Ectodermal cell (in vitro differentiated cells): ENCODE results near the gene CD160.

Experiments
- H3K27ac ChIP-seq: 2 replicates; pipeline ENCODE4 v1.7.0; 2013; ENCODE audit warnings: mild to moderate bottlenecking, low read depth, low read length; ENCODE audit not compliant: insufficient read depth, poor library complexity, severe bottlenecking
- H3K27me3 ChIP-seq: 2 replicates; pipeline ENCODE4 v1.7.0; 2013; ENCODE audit warnings: mild to moderate bottlenecking, low read length; ENCODE audit not compliant: insufficient read depth, control insufficient read depth, poor library complexity, severe bottlenecking
- H3K36me3 ChIP-seq: one replicate; pipeline ENCODE4 v1.7.0; 2013; ENCODE audit warnings: low read length; ENCODE audit not compliant: control insufficient read depth, insufficient read depth
- H3K4me1 ChIP-seq: one replicate; pipeline ENCODE4 v1.7.0; 2013; ENCODE audit warnings: low read length; ENCODE audit not compliant: control insufficient read depth, insufficient read depth
- H3K4me3 ChIP-seq: 2 replicates; pipeline ENCODE4 v1.7.0; 2013; ENCODE audit warnings: low read depth, low read length, control low read depth; ENCODE audit not compliant: insufficient read depth
- H3K9me3 ChIP-seq: 2 replicates; pipeline ENCODE4 v1.7.0; 2013; ENCODE audit warnings: mild to moderate bottlenecking, low read length, moderate library complexity; ENCODE audit not compliant: control insufficient read depth
- WGBS, 2 experiments: methylation state at CpG; one replicate each; pipeline ENCODE4 v1.1.7; 2013; ENCODE audit warnings: missing lambda C conversion rate in 2 of 2; 5-methylcytosine and 5-hydroxymethylcytosine counted together

CD160 gene

DNA sequence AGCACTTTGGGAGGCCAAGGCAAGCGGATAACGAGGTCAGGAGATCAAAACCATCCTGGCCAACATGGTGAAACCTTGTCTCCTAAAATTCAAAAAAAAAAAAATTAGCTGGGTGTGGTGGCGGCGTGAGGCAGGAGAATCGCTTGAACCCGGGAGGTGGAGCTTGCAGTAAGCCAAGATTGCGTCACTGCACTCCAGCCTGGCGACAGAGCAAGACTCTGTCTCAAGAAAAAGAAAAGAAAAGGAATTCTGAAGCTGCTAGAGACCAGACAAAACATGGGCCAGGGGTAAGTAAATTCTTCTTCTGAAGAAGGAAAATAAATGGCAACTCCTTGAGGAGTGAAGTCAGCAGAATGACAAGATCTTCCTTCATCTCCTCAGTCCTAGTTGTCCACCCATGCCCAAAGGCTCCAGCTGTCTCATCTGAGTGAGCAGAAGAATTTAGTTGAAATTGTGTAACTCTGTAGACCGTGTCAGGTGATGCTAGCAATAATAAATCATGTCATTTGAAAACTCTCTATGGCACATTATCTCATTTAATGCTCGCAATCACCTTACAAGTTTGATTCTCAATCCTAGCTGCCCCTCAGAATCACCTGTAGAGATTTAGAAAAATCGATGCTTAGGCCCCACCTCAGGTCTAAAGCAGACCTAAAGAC, 26.4 kb upstream of the CD160 start:
- no peaks in the 10 kb centered on the region for H3K36me3 ChIP-seq
- H3K27ac ChIP-seq = no peak overlapping the region
- no peak overlapping the region for H3K4me3 ChIP-seq
- no peaks in the 10 kb centered on the region for H3K4me1 ChIP-seq
- 91 to 96% methylated on average over 11 of the region's 11 CpGs for WGBS, 2 experiments
- no peaks in the 10 kb centered on the region for H3K9me3 ChIP-seq
- no peaks in the 10 kb centered on the region for H3K27me3 ChIP-seq

DNA sequence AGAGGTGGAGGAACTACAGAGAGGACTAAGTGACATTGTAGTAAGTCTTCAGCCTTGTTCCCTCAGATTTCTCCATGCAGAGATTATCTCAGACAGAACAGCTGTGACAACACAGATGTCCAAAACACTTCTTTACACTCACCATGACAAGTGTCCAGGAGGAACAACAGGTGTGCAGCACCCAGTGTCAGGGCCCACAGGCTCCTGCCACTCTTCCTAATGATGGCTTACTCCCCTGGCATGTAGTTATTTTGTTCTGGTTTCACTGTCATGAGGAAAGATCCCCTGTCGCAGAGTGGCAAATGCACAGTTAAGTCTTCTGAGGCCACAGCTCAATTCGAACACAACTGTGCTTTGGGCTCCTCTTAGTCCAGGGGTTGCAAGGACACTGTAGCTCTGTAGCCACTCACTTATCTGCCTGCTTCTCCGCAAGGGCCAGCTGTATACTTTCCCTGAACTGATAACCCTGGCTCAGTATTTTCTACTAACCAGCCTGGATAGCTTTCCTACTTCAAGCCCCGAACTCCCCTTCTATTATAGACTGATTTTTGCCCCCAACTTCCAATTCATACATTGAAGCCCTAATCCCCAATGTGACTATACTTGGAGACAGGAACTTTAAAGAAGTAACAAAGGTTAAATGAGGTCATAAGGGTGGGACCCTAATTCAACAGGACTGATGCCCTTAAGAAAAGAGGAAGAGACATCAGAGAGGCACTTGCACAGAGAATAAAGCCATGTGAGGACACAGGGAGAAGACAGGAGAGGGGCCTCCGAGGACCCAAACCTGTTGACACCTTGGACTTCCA, 23.3 kb upstream of the CD160 start:
- Histone ChIP-seq H3K27me3 (no peaks in the 10 kb centered on the region), H3K36me3 (no peaks in the 10 kb centered on the region), H3K9me3 (no peaks in the 10 kb centered on the region), H3K27ac (no peak overlapping the region), H3K4me1 (no peaks in the 10 kb centered on the region), H3K4me3 (no peak overlapping the region)
- WGBS, 2 experiments = 89 to 90% methylated on average over 5 of the region's 5 CpGs

DNA sequence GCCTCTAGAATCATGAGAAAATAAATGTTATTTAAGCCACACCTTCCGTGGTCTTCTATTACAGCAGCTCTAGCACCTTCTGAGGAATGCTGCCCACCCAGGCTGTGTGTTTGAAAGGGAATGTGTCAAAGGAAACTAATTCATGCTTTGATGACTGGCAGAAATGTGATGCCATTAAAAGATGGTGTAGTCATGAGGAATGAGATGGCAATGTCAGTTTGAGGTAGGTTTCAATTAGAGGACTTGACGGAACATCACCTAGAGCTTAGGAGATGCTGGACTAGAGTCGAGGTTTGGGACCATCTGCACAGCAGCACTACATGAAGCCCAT, 22.7 kb upstream of the CD160 start:
- H3K4me3 ChIP-seq = no peak overlapping the region
- H3K27ac ChIP-seq = no peak overlapping the region
- no peaks in the 10 kb centered on the region for H3K4me1 ChIP-seq
- H3K36me3 ChIP-seq = no peaks in the 10 kb centered on the region
- no peaks in the 10 kb centered on the region for H3K9me3 ChIP-seq
- 91 to 96% methylated on average over 3 of the region's 3 CpGs for WGBS, 2 experiments
- no peaks in the 10 kb centered on the region for H3K27me3 ChIP-seq

DNA sequence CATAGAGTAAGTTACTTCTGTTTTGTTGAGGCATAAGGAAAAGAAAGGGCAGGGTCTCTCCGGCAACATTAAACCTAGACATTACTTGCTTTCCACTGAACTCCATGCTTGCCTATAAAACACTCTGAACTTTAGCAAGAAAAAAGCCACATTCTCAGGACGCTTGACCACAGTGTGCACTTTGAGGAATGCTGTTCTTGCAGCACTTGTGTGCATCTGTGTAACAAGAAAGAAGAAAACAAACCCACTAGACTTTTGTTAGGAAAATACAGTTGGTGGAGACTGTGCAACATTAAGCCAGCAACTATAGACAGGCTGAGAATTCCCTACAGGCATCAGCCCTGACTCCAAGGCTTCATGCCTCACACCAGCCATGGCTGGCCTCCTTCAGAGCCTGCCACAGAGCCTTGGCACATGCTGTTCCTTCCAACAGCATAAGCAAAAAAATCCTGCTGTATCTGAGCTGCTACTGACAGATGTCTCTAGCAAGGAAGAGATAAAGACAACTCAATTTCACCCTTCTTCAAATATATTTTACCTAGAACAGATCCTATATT, 17.9 kb upstream of the CD160 start:
- H3K36me3 ChIP-seq = no peaks in the 10 kb centered on the region
- 84 to 90% methylated on average over 2 of the region's 2 CpGs for WGBS, 2 experiments
- no peak overlapping the region for H3K4me3 ChIP-seq
- no peaks in the 10 kb centered on the region for H3K4me1 ChIP-seq
- no peak overlapping the region for H3K27ac ChIP-seq
- no peaks in the 10 kb centered on the region for H3K9me3 ChIP-seq
- H3K27me3 ChIP-seq = no peaks in the 10 kb centered on the region

DNA sequence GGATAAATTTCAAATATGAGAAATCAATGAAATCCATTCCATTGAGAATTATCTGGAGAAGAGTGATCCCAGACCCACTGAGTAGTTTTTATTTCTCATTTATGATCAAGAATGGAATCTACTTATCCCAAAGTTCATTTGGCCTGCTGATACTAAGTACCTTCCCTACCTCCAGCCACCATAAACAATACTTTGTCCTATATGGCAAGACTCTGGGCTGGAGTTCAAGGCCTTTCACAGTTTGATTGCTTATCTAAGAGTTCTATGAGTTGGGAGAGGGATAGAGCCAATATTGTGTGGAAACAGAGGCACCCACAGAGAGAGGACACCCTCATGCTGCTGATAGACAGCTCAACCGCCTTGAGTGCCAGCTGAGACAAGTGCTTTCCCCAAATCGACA, 17.2 kb upstream of the CD160 start:
- Histone ChIP-seq H3K27me3 (no peaks in the 10 kb centered on the region), H3K9me3 (no peaks in the 10 kb centered on the region), H3K36me3 (no peaks in the 10 kb centered on the region), H3K4me3 (no peak overlapping the region), H3K27ac (no peak overlapping the region), H3K4me1 (peaks cover 1% of the 10 kb centered on the region)
- WGBS, 2 experiments = 84 to 96% methylated on average over 2 of the region's 2 CpGs

DNA sequence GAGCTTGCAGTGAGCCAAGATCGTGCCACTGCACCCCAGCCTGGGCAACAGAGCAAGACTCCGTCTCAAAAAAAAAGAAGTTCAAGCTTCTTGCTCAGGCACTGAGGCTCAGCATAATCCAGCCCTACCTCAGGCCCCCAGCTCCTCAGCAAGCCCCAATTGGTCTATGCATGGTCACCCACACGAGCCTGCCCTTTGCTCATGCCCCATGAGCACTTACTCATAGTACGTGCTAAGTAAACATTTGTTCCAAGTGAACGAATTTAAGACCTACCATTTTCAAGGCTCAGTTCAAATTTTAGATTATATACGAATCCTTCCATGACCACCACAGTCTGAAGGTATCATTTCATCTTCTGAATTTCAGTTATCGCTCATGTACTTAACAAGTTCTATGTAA, 16.5 kb upstream of the CD160 start:
- Histone ChIP-seq H3K4me1 (peaks cover 8% of the 10 kb centered on the region), H3K4me3 (no peak overlapping the region), H3K9me3 (no peaks in the 10 kb centered on the region), H3K27me3 (no peaks in the 10 kb centered on the region), H3K36me3 (no peaks in the 10 kb centered on the region), H3K27ac (no peak overlapping the region)
- WGBS, 2 experiments = 91 to 93% methylated on average over 7 of the region's 7 CpGs

DNA sequence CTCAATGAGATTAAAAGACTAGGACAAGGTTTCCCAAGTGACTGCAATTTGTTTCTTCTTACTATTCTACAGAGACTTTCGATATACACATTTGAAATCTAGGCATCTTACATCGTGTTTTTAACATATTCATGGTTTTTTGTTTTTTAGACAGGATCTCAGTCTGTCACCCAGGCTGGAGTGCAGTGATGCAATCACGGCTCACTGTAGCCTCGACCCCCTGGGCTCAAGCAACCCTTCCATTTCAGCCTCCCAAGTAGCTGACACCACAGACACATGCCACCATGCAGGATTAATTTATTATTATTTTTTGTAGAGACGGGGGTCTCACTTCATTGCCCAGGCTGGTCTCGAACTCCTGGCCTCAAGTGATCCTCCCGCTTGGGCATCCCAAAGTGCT, 13.7 kb upstream of the CD160 start:
- H3K4me1 ChIP-seq = peaks cover 8% of the 10 kb centered on the region
- no peaks in the 10 kb centered on the region for H3K9me3 ChIP-seq
- no peak overlapping the region for H3K4me3 ChIP-seq
- H3K36me3 ChIP-seq = no peaks in the 10 kb centered on the region
- no peaks in the 10 kb centered on the region for H3K27me3 ChIP-seq
- 90 to 92% methylated on average over 7 of the region's 7 CpGs for WGBS, 2 experiments
- no peak overlapping the region for H3K27ac ChIP-seq

DNA sequence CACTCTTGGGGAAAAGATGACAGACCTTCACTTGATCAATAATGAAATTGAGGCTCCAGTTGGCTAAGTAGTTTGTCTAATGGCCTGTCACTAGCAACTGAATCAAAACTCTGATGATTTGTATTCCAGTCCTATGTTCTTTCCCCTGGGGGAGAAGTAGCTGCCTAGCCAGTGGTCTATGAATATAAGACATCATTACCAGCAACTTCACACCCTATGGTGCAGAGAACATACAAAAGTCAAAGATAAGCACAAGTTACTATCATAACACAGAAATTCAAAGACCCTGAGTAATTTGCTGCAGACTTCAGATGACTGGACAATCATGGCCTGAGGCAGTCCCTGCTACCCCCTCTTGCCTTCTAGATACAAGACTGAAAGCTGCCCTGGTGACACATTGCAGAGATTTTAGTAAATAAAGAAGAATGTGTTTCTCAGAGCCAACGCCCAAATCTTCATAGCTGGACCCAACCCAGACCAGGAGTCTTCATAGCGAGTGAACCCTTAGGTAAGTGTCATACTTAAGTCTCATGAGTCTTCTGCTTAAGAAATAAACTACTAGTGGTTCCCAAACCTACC, 13.1 kb upstream of the CD160 start:
- no peak overlapping the region for H3K4me3 ChIP-seq
- no peak overlapping the region for H3K27ac ChIP-seq

DNA sequence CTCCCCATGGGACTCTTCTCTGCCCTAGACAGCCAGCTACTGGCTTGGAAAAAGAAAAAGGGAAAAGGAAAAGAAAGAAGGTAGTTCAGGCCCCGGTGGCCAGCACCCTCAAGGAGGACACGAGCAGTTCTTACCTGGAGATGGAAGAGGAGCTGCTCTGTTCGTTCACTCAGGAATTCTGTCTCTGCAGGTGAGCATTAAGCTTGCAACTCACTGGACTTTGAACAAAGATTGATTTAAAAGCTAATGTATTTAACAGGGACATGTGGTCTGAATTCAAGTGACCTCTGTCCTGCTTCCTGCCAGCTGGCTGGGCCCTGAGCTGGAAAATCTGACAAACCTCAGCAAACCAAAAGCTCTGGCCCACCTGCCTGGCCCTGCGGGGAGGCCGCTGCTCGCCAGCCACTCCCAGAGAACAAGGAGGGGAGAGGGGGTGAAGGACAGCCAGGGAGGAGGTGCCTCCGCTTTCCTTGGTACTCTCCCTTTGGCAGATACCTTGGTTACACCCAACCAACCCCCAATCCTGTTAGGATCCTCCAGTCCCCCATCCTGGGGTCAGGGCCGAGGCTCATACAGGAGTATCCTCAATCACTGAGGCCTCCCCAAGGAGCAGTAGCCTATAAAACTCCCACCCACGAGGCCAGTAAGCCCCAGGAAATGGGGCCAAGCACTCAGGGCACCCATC, 12.0 kb upstream of the CD160 start, which contains the start of gene PDZK1:
Gene PDZK1 (minus strand): TSS at position 186 of the 685 bp plus-strand sequence. CDS start 19,347 bp downstream, outside the sequence.
- Histone ChIP-seq H3K27me3 (no peaks in the 10 kb centered on the region), H3K36me3 (no peaks in the 10 kb centered on the region), H3K27ac (no peak within 1 kb of the TSS), H3K4me1 (peaks cover 8% of the 10 kb centered on the region), H3K9me3 (no peaks in the 10 kb centered on the region), H3K4me3 (no peak within 1 kb of the TSS)
- 70 to 75% methylated on average over 9 of the region's 9 CpGs for WGBS, 2 experiments

More for the DNA sequence above, 13.1 kb upstream of the CD160 start:
- WGBS, 2 experiments = 94 to 99% methylated on average over 2 of the region's 2 CpGs
- H3K36me3 ChIP-seq = no peaks in the 10 kb centered on the region
- H3K27me3 ChIP-seq = no peaks in the 10 kb centered on the region
- H3K9me3 ChIP-seq = no peaks in the 10 kb centered on the region
- H3K4me1 ChIP-seq = peaks cover 8% of the 10 kb centered on the region

DNA sequence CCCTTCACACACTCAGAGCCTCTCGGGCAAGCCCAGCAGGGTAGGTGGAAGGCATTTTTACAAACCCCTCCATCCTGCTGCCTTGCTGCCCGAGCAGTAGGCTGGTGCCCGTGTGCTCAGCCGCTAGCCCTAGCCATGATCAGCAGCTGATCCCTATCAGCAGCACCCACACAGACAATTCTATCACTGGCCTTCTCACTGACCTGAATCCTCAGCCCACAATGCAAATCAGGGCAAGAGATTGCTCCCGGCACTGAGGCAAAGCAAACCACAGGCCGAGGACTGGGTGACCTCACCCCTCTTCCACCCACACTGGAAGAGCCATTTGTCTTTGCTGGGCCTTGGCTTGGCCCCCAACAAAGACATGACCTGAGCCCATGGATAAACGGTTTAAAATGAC, 11.2 kb upstream of the CD160 start:
- 73 to 75% methylated on average over 7 of the region's 7 CpGs for WGBS, 2 experiments
- Histone ChIP-seq H3K9me3 (no peaks in the 10 kb centered on the region), H3K27ac (no peak overlapping the region)

More for the DNA sequence above, 11.2 kb upstream of the CD160 start:
- Histone ChIP-seq H3K36me3 (no peaks in the 10 kb centered on the region), H3K27me3 (no peaks in the 10 kb centered on the region), H3K4me1 (peaks cover 8% of the 10 kb centered on the region), H3K4me3 (no peak overlapping the region)
